K562 (cell line): ENCODE data around the gene TPD52L1. TPM values are rescaled to one million over a fixed set of nuclear protein-coding genes. Genes with fewer than 3 reads are reported as not detected.

Source experiments
- ATAC-seq: fragments of 200-7000 bp; cut with Tn5 transposase; 3 replicates; pipeline ENCODE4 v1.9.1; 2020; ENCODE audit warnings: moderate library complexity
- BruUV-seq: library from RNA; stranded (reverse); fragments of 400-500 nt; replicated peaks from 2 replicates; lab custom pipeline; 2021; lab: Mats Ljungman, UMichigan
- CTCF ChIA-PET: fragments of 300-600 bp; formaldehyde crosslinking; extraction: SDS; loops from one replicate; lab custom pipeline; 2021; ENCODE audit warnings: low intra/inter-chr PET ratio; lab: Yijun Ruan, JAX
- POLR2A ChIA-PET: fragments of 300-600, 350-650 bp; sonication (Branson Sonifier 250); formaldehyde crosslinking; extraction: SDS; loops from one replicate; lab custom pipeline; 2021; ENCODE audit warnings: antibody characterized with exemption, inconsistent platforms; lab: Yijun Ruan, JAX
- DNase-seq, 4 experiments: peaks; one replicate each; pipeline versions ENCODE4 v3.0.0 to v3.0.0-alpha.2; 2011 to 2018; ENCODE audit warnings: low spot score in 3 of 4, mixed read lengths in 3 of 4; ENCODE audit errors: extremely low read depth in 1 of 4
- FAIRE-seq: peaks from 2 replicates; lab custom pipeline; 2011; peaks lifted over from hg19 to GRCh38; lab: Jason Lieb, UNC
- H2AFZ ChIP-seq: 2 replicates; pipeline ENCODE4 v1.6.0; 2011; ENCODE audit warnings: low read depth, low read length, control low read depth, inconsistent platforms
- H3K27ac ChIP-seq: fragments of 200-600 bp; 3 replicates; pipeline ENCODE4 v1.8.0; 2011; ENCODE audit warnings: low read depth, mild to moderate bottlenecking, control low read depth, inconsistent platforms, low read length, moderate library complexity, mixed read lengths; ENCODE audit errors: extremely low read depth
- H3K27me3 ChIP-seq, 2 experiments: fragments of 300-600 bp in 1 of 2; 2 replicates in 1 of 2; 3 replicates in 1 of 2; pipeline versions ENCODE4 v1.6.0 to v1.8.0; 2011; ENCODE audit warnings: inconsistent platforms in 2 of 2, low read length in 2 of 2, mild to moderate bottlenecking in 1 of 2, mixed read lengths in 1 of 2, moderate library complexity in 1 of 2; ENCODE audit not compliant: control insufficient read depth in 2 of 2, insufficient read depth in 2 of 2
- H3K36me3 ChIP-seq: fragments of 300-600 bp; 3 replicates; pipeline ENCODE4 v1.8.0; 2011; ENCODE audit warnings: mild to moderate bottlenecking, low read length, inconsistent platforms; ENCODE audit not compliant: control insufficient read depth, insufficient read depth
- H3K4me1 ChIP-seq, 2 experiments: fragments of 200-600 bp in 1 of 2; replicated peaks in 1 of 2; 2 replicates in 1 of 2; 3 replicates in 1 of 2; pipeline versions ENCODE4 v1.5.1 to v1.8.0; 2011; ENCODE audit warnings: inconsistent platforms in 2 of 2, low read length in 2 of 2, mild to moderate bottlenecking in 1 of 2, mixed read lengths in 1 of 2, moderate library complexity in 1 of 2; ENCODE audit not compliant: control insufficient read depth in 2 of 2, insufficient read depth in 2 of 2
- H3K4me2 ChIP-seq: 2 replicates; pipeline ENCODE4 v1.6.1; 2011; ENCODE audit warnings: low read length, control low read depth, inconsistent platforms, mixed read lengths; ENCODE audit not compliant: insufficient read depth
- H3K4me3 ChIP-seq: fragments of 200-600 bp; sonication (generic), shearing (Covaris generic); 2 replicates; pipeline ENCODE4 v1.5.1; 2016; ENCODE audit warnings: control low read depth, inconsistent platforms
- H3K79me2 ChIP-seq: fragments of 200-600 bp; 3 replicates; pipeline ENCODE4 v1.8.0; 2011; ENCODE audit warnings: low read length, inconsistent platforms; ENCODE audit not compliant: control insufficient read depth, insufficient read depth
- H3K9ac ChIP-seq, 2 experiments: 2 replicates each; pipeline versions ENCODE4 v1.6.0 to v1.6.1; 2011; ENCODE audit warnings: low read depth in 2 of 2, low read length in 2 of 2, control low read depth in 1 of 2, inconsistent platforms in 1 of 2, mild to moderate bottlenecking in 1 of 2, mixed read lengths in 1 of 2; ENCODE audit not compliant: insufficient read depth in 1 of 2
- H3K9me1 ChIP-seq: one replicate; pipeline ENCODE4 v1.6.0; 2011; ENCODE audit warnings: inconsistent platforms, mild to moderate bottlenecking, low read length, moderate library complexity; ENCODE audit not compliant: control insufficient read depth, insufficient read depth
- H3K9me3 ChIP-seq: replicated peaks from 2 replicates; pipeline ENCODE4 v1.5.1; 2011; ENCODE audit warnings: low read depth, low read length, inconsistent platforms; ENCODE audit not compliant: control insufficient read depth, insufficient read depth
- H4K20me1 ChIP-seq: replicated peaks from 2 replicates; pipeline ENCODE4 v1.6.1; 2011; ENCODE audit warnings: low read length, inconsistent platforms, mixed read lengths; ENCODE audit not compliant: control insufficient read depth, insufficient read depth
- GATAD2B ChIP-seq: fragments of 450-650 bp; IDR thresholded peaks from 2 replicates; pipeline ENCODE4 v1.6.1; 2017; ENCODE audit warnings: mild to moderate bottlenecking, borderline replicate concordance
- HDGF ChIP-seq: fragments of 450-650 bp; IDR thresholded peaks from 2 replicates; pipeline ENCODE4 v1.6.1; 2016
- KDM2B ChIP-seq: fragments of 250-450 bp; sonication (Bioruptor Pico); IDR thresholded peaks from 2 replicates; pipeline ENCODE4 v1.8.0; 2021; ENCODE audit warnings: mild to moderate bottlenecking, moderate library complexity
- LEF1 ChIP-seq: fragments of 450-650 bp; IDR thresholded peaks from 2 replicates; pipeline ENCODE4 v1.6.1; 2016; ENCODE audit warnings: mild to moderate bottlenecking
- NCOA6 ChIP-seq: fragments of 450-650 bp; IDR thresholded peaks from 2 replicates; pipeline ENCODE4 v1.6.1; 2017; ENCODE audit warnings: mild to moderate bottlenecking
- PYGO2 ChIP-seq: fragments of 450-650 bp; IDR thresholded peaks from 2 replicates; pipeline ENCODE4 v1.6.1; 2016; ENCODE audit warnings: mild to moderate bottlenecking, missing genetic modification characterization, moderate library complexity, missing compliant biosample characterization
- RBM14 ChIP-seq: fragments of 200-400 bp; formaldehyde crosslinking; IDR thresholded peaks from 2 replicates; pipeline ENCODE4 v1.6.1; 2018; ENCODE audit warnings: low read depth, mild to moderate bottlenecking, low read length, moderate library complexity, borderline replicate concordance; ENCODE audit not compliant: insufficient read depth
- SAP30 ChIP-seq: fragments of 200-600 bp; sonication (generic); IDR thresholded peaks from 2 replicates; pipeline ENCODE4 v1.6.1; 2012; ENCODE audit warnings: borderline replicate concordance, low read depth, mild to moderate bottlenecking, moderate library complexity, low read length, control low read depth, inconsistent platforms; ENCODE audit not compliant: insufficient read depth, poor library complexity, severe bottlenecking
- SLC30A9 ChIP-seq: fragments of 250-450 bp; sonication (Bioruptor Pico); IDR thresholded peaks from 2 replicates; pipeline ENCODE4 v1.8.0; 2022; ENCODE audit warnings: mild to moderate bottlenecking, moderate library complexity
- SUPT5H ChIP-seq: fragments of 450-650 bp; IDR thresholded peaks from 2 replicates; pipeline ENCODE4 v1.6.1; 2016
- ZBTB7A ChIP-seq: IDR thresholded peaks from 2 replicates; pipeline ENCODE4 v1.6.1; 2011; ENCODE audit warnings: low read depth, mild to moderate bottlenecking, low read length, moderate library complexity, borderline replicate concordance; ENCODE audit not compliant: control insufficient read depth
- ZNF134 ChIP-seq: fragments of 250-450 bp; sonication (Bioruptor Pico); conservative IDR thresholded peaks from 2 replicates; pipeline ENCODE4 v1.4.0; 2020
- WGBS: fragments of 100-300 bp; shearing (Covaris generic); methylation state at CpG from one replicate; pipeline ENCODE4 v1.1.6; 2016; ENCODE audit warnings: low coverage, mixed read lengths; ENCODE audit not compliant: insufficient coverage; ENCODE audit errors: missing lambda C conversion rate; 5-methylcytosine and 5-hydroxymethylcytosine counted together
- in situ Hi-C: fragments of 300-500 bp; cut with MboI; formaldehyde crosslinking; loops from 4 replicates; pipeline ENCODE4 v1.15.0; 2018; ENCODE audit warnings: inconsistent platforms, mixed read lengths
- intact Hi-C: fragments of 100-400 bp; cut with micrococcal nuclease; formaldehyde crosslinking; loops from 2 replicates; pipeline ENCODE4 v1.14.2; 2022
- polyA plus RNA-seq, 8 experiments: library from polyadenylated mRNA; depleted of rRNA in 4 of 8; stranded (reverse) in 5 of 8; unstranded in 3 of 8; fragments of >200 nt; fragmentation: Nextera tagmentation in 2 of 8; fragmentation: Illumina TruSeq in 1 of 8; extraction: Ambion mirVana in 2 of 8; extraction: Trizol in 1 of 8; gene quantifications; 2 replicates each; pipeline versions ENCODE4 v1.2.1 to v1.2.3, GENCODE V29; 2011 to 2014; ENCODE audit warnings: inconsistent platforms in 1 of 8, missing spikeins in 1 of 8
- total RNA-seq, 7 experiments: library from RNA; depleted of rRNA in 6 of 7; stranded (reverse); fragments of >200 nt in 6 of 7; fragmentation: Illumina TruSeq in 2 of 7; extraction: Trizol in 2 of 7; gene quantifications; 2 replicates each; pipeline versions ENCODE4 v1.2.1 to v1.2.3, GENCODE V29; 2011 to 2021; ENCODE audit warnings: low replicate concordance in 1 of 7
- TF ChIP-seq, protein P1 (sequence below): fragments of 250-450 bp; sonication (Bioruptor Pico); IDR thresholded peaks from 2 replicates; pipeline ENCODE4 v1.5.0; 2022; ENCODE audit warnings: mild to moderate bottlenecking

Gene TPD52L1
- total and polyA plus RNA-seq, 9 of the 15 experiments (the other 6 are each of a cell fraction or from before 2014, with no cell fraction given): 12.9 to 149 (median 75.7) TPM

DNA sequence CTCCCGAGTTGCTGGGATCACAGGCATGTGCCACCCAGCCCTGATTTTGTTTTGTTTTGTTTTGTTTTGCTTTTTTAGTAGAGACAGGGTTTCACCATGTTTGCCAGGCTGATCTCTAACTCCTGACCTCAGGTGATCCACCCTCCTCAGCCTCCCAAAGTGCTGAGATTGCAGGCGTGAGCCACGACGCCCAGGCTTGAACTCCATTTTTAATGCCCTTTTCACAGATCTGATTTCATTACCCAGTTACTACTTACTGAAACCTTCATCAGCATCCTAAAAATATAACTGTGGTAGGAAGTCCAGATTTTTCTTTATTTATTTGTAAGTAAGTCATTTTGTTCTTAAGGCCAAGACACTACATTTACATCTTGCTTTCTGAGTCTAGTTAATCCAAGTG lies 84.2 kb downstream of the TPD52L1 start:
- no TSS peak for BruUV-seq
- no peaks in the 10 kb centered on the region for H3K36me3 ChIP-seq
- intact Hi-C loops: no loop called here
- H3K4me1 ChIP-seq: no peaks in the 10 kb centered on the region; a peak in 1 of 5 replicates
- DNase-seq (no peak), ATAC-seq (no peak), FAIRE-seq (no peak)
- no peaks in the 10 kb centered on the region for H3K9me1 ChIP-seq
- H3K79me2 ChIP-seq: no peaks in the 10 kb centered on the region
- no peaks in the 10 kb centered on the region for H3K9me3 ChIP-seq
- TF ChIP-seq ZBTB7A (no peak), HDGF (no peak), LEF1 (no peak), GATAD2B (no peak), SAP30 (no peak), RBM14 (no peak), SLC30A9 (CRISPR knock-in tag) (no peak), NCOA6 (no peak), PYGO2 (tag) (no peak), SUPT5H (no peak), ZNF134 (CRISPR knock-in tag) (no peak), KDM2B (CRISPR knock-in tag) (no peak)
- TF ChIP-seq, protein P1, sequence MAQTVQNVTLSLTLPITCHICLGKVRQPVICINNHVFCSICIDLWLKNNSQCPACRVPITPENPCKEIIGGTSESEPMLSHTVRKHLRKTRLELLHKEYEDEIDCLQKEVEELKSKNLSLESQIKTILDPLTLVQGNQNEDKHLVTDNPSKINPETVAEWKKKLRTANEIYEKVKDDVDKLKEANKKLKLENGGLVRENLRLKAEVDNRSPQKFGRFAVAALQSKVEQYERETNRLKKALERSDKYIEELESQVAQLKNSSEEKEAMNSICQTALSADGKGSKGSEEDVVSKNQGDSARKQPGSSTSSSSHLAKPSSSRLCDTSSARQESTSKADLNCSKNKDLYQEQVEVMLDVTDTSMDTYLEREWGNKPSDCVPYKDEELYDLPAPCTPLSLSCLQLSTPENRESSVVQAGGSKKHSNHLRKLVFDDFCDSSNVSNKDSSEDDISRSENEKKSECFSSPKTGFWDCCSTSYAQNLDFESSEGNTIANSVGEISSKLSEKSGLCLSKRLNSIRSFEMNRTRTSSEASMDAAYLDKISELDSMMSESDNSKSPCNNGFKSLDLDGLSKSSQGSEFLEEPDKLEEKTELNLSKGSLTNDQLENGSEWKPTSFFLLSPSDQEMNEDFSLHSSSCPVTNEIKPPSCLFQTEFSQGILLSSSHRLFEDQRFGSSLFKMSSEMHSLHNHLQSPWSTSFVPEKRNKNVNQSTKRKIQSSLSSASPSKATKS: no peak
- no peak overlapping the region for H2AFZ ChIP-seq
- ChIA-PET POLR2A (no interaction called here), CTCF (no interaction called here)
- no peak overlapping the region for H3K4me2 ChIP-seq
- 73% methylated on average over 4 of the region's 4 CpGs for WGBS
- no peak overlapping the region for H3K4me3 ChIP-seq
- in situ Hi-C loops: no loop called here
- no peak overlapping the region for H3K27ac ChIP-seq
- H3K9ac ChIP-seq: no peak overlapping the region
- no peaks in the 10 kb centered on the region for H3K27me3 ChIP-seq
- H4K20me1 ChIP-seq: no peaks in the 10 kb centered on the region
